ENCODE results near the gene HSD17B8.

DNA sequence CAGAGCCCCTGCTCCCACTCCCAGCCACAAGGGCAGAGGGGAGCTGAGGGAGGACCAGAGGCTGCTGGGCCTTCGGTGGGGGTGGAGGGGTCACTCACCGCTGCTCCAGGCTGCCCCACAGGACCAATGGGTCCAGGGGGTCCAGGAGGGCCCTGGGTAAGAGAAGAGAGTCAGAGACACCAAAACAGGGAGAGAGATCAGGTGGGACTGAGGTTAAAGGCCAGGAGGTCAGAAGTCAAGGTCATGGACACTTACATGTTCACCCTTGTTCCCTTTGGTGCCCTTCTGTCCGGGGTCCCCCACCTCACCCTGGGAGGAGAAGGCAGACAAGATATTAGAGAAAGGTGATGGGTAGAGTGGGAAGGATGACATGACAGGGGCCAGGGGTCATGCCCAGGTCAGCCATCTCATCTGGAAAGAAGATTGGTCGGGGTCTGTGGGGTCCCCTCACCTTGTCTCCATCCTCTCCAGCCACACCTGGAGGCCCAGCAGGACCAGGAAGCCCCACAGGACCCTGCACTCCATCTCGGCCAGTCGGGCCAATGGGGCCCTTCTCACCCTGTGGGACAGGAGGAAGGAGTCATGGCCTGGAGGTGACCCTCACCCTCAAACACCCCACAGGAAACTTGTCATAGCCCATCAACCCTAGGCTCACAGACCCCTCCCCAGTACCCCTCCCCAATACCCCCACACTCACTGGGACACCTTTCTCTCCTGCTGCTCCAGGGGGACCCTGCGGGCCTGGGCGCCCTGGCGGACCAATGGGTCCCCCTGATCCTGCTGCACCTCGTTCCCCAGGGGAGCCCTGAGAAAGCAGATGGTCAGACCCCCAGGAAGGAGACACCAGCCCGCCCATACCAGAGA is 33.2 kb upstream of the HSD17B8 start:
- no peak for TF ChIP-seq CTCF (conservative IDR thresholded peaks at IDR 0.05; ENCODE audit: low read length)
- no peak for TF ChIP-seq EZH2phosphoT487 (IDR thresholded peaks at IDR 0.05; ENCODE audit: borderline replicate concordance, low read depth, low read length)

Measured in OCI-LY7 (cell line).